T-helper 22 cell (primary cell): ENCODE measurements around the gene MARCHF3.
"Not testable (repeated sequence)": the region's sequence is repeated elsewhere in the genome, so short reads cannot be mapped to it uniquely, and the experiment has no call there.

Source experiments
- DNase-seq: peaks from one replicate; pipeline ENCODE4 v3.0.0-alpha.2; 2020; ENCODE audit warnings: low read depth

MARCHF3 gene

DNA sequence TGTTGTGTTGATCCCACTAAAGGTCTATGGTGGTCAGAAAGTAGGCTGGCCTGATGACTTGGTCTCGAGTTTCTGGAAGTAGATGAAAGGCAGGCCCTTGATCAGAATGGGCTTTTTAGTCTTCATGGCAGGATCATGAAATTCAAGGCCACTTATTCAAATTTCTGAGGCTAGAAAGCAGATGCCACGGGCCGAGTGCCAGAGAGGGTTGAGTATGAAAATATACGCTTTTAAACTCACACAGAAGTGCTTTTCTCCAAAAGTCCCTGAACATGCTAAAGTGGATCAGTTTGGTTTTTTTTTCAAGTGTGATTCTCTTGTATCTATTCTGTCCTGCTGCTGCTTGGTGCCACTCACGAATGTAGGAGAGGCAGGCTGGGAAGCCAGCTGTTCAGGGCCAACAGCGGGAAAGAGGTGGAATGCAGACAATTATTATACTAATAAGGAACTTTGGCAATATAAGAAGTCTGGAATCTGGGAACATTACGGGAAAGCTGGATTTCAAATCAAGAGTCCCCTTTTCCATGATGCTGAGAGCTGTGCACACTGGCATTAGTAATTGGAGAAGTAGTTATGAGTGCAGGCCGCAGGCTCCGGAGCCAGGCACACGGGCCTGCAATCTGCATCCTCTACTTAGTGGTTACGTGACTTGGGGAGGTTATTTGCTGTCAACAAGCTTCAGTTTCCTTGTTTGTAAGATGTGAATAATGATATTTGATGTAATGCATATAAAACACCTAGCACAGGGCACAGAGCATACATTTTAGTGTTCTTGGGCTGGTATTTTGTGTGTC is 157.6 kb downstream of the MARCHF3 start:
- DNase-seq, result no peak

DNA sequence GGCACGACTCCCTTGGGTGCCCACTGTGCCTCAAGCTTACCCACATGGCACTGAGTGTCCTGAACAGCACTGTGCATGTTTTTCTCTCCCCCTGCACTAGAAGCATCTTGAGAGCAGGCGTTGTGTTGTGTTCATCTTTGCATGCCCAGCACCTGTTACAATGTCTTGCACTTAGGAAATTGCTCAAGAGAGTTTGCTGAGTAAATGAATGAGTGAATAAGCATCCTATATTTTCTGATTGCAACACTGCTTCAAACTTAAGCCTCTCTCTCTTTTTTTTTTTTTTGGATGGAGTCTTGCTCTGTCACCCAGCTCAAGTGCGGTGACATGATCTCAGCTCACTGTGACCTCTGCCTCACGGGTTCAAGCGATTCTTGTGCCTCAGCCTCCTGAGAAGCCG is 158.9 kb downstream of the MARCHF3 start:
- DNase-seq, result no peak

DNA sequence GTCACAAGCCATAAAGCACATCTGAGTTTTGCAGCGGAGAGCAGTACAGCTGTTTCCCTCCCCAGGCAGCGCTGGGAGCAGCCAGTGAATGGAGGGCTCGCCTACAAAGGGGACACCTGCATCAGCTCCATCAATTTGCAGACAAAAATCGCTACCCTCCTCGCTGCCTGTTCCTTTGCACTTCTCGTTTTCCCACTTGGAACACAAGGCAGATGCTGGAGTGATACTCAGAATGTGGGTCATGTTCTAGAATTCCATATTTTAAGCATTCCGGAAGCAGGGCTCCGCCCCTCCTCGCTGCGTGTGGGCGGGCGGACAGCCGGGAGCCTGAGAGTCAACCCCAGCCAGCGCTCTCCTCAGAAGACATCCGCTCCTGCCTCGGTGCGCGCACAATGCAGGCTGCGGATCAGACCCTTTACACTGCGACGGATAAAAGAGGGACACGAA is 161.3 kb downstream of the MARCHF3 start:
- no peak for DNase-seq

DNA sequence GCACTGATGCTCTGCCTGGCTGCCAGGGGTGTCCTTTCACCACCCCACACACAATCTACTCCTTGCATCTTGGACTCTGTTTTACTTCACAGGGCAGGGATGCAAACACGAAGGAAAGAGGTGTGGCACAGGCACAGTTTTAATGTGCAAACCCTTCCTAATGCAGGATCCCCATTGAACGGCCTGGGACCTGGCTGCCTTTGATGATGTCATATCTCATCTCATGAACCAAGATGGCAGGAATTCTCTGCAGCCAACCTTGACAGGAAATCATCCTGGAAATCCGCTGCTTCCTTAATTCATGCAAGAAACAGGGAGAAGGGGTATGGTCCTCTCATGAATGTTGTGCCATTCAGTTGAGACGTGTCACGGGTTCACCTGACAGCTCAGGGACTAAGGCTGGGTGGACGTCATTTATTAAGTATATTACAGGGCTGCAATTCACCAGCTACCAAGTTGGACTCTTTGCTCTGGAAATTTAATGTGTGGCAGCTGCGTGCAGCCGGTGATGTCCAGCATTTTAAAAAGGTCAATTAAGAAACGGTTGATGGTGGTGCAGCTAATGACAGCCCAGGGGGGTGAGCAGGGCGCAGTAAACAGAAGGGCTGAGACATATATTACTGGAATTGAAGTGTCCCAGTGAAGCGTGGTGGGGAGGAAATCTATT is 161.9 kb downstream of the MARCHF3 start:
- DNase-seq, result no peak

DNA sequence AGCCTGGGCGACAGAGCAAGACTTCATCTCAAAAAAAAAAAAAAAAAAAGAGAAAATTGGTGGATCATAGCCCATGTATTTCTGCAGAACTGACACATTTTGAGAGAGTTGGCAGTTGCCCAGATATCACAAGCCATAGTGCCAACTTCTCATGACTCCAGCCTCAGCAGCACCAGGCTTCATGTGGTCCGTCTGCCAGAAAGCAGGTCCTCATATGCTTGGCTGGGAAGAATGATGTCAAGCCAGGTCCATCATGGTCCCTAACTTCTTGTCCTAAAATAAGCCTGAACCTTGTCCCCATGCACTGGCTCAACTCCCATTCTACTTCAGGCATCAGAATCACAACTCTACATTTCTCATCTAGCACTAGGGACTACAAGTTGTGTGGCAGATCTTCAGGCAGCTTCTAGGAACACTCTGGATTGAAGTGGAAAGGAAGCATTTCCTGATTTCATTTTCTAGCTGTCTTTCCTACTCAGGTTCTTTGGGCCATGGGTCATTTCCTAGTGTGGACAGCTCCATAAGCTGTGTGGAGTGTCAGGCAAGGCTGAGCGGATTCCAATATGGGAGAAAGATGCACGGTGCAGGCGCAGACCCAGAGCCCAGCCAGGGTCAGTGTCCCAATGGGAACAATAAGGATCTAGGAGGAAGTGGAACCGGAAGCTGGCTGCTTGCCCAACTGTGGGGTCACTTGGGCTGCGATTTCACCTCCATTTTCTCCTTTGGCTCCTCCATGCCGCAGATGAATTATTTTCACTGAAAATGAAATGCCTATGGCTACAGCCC is 163.3 kb downstream of the MARCHF3 start:
- no peak for DNase-seq

DNA sequence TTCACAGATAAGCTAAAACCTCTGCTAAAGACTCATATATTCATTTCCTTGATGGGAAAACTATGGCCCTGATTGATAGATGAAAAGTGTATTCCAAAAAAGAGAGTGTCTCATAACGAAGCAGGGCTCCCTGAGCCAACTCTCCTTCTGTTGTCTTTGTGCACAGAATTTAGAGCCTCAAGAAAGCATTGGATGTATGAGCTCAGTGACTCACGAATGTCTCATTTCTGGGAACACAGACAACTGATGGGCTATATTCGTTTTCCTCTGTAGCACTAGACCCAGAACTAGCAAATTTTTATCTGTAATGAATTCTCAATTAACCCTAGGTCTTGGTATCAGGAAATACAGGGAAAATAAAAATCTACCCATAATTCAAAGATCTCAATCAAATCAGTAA is 165.1 kb downstream of the MARCHF3 start:
- DNase-seq, result no peak

DNA sequence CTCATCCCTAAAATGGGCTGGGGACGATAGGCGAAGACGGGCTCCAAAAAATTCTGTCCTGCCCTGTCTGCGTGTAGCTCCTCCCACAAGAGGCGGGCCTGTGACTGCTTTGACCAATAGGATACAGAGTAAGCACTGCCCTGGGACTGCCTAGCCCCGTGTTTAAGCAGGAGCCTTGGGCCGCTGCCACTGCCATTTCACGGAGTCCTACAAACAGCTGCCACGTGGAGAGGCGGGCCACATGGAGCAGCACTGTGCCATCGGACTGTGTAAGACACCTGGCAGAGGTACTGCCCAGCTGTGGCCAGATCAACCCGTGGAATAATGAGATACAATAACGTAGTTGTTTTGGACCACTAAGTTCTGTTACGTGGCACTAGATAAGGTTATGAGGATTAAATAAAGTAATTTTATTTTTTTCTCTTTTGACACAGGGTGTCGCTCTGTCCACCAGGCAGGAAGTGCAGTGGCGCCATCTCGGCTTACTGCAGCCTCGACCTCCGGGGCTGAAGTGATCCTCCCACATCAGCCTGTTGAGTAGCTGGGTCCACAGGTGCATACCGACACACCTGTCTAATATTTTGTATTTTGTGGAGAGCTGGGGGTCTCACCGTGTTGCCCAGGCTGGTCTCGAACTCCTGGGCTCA is 166.2 kb downstream of the MARCHF3 start:
- no peak for DNase-seq

DNA sequence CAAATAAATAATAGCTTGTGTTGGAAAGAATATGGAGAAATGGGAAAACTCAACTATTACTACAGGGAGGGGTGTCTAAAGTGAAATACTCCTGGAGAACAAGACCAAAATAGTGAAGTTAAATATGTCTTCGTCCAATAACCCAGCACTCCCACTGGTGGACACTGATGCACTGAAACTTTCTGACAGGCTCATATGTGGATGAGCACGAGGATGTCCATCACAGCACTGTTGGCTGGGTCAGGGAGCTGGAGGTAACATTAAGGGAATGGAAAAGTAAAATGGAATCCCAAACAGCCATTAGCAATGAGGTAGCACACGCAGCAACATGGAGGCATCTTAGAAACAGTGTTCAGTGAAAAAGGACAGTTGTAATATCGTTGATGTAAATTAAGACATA is 167.0 kb downstream of the MARCHF3 start:
- no peak for DNase-seq

DNA sequence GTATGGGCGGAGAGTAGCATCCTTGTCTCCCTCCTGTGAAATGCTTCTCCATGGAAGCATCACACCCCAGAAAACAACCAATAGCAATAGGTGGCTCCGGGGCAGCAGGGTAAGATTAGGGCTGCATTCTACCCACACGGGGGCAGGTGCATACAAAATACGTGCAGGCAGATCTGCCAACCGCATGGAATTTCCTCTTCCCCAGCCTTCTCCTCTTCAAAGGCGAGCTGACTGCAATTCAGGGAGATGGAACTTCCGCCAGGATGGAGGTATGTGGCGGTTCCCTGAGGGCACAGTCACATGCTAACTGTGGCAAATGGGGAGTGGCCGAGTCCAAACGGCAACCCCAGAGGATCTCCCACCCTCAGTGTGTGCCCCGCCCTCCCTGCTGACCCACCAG is 171.9 kb downstream of the MARCHF3 start:
- DNase-seq, result no peak

DNA sequence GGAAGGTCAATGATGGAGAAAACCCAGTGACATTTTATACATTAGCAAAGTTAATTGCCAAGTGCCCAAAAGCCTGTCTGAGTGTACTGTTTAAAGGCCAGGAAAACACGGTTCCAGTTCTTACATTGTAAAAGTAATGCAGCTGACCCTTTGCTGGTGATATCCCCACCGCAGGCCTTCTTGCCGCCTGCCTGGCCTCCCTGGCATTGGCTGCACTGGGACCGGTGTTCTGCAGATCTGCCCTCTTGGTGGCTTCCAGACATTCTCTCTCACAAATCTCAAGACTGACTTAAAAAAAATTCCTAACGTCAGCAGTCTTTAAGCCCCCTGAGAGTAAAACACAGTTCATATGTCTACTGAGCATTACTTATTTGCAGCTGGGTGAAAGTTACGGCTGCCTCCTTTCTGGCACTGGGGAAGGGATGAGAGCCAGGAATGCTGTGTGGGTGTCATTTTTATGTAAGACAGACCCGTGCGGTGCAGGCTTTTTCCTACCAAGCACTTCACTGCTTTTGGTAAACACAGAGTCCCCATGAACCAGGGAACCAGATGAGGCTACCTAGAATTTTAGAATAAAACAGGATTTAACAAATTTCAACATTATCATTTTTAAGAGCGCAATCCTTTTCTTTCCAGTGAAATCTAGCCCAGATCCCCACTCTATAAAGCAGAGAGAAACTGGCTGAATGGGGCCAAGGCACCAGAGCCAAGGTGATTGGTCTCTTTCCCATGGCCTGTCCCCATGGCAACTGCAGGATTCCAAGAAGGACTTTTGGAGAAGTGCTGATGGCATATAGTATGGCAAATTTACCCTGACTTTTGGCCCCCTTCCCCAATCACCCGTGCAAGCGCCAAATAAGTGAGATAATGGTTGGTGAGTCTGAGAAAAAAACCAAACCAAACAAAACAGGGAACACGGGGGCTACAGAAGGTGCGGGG is 172.6 kb downstream of the MARCHF3 start:
- DNase-seq, result no peak

DNA sequence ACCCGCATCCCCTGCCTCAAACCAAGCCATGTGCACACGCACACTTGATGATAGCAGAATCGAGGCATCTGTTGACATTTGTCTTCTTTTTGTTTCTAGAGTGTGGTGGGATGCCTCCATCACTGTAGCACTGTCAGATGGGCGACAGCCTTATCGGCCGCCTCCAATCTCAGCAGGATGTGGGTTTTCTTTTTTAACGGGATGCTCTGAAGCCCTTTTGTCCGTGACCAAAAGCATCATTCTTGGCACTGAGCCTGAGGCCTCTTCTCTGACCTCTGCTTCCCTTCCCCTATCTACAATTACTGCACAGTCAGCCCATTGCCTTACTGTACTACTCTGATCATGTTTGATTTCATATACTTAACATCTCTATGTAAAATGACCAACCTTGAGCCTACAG is 175.1 kb downstream of the MARCHF3 start:
- DNase-seq, result no peak

DNA sequence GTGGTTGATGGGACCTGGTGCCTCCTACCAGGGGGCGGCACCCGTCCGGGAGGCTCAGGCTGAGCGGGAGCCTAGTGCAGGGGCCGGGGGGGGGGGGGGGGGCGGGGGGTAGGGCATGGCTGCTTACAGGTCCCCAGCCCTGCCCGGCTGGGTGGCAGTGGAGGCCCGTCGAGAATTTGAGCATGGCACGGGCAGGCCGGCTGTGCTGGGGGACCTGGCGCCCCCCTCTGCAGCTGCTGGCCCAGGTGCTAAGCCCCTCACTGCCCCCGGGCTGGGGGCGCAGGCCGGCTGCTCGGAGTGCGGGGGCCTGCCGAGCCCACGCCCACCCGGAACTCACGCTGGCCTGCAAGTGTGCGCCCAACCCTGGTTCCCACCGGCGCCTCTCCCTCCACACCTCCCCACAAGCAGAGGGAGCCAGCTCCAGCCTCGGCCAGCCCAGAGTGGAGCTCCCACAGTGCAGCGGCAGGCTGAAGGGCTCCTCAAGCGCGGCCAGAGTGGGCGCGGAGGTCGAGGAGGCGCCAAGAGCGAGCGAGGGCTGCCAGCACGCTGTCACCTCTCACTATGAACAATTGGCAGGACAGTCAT is 175.7 kb downstream of the MARCHF3 start:
- DNase-seq, result no peak

DNA sequence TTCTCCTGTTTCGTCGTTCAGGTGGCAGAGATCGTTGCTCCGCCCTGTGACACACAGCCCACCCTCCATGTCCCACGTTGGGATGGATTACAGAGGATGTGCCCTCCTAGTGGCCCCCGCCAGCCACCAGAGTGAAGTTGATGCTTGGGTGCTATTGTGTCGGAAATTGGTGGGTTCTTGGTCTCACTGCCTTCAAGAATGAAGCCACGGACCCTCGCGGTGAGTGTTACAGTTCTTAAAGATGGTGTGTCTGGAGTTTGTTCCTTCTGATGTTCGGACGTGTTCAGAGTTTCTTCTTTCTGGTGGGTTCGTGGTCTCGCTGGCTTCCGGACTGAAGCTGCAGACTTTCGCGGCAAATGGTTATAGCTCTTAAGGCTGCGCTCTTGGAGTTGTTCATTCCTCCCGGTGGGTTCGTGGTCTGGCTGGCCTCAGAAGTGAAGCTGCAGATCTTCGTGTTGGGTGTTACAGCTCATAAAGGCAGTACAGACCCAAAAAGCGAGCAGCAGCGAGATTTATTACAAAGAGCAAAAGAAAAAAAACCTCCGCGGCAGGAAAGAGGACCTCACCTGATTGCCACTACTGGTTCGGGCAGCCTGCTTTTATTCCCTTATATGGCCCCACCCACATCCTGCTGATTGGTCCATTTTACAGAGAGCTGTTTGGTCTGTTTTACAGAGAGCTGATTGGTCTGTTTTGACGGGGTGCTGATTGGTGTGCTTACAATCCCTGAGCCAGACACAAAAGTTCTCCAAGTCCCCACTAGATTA is 176.6 kb downstream of the MARCHF3 start:
- DNase-seq, result not testable (repeated sequence)

DNA sequence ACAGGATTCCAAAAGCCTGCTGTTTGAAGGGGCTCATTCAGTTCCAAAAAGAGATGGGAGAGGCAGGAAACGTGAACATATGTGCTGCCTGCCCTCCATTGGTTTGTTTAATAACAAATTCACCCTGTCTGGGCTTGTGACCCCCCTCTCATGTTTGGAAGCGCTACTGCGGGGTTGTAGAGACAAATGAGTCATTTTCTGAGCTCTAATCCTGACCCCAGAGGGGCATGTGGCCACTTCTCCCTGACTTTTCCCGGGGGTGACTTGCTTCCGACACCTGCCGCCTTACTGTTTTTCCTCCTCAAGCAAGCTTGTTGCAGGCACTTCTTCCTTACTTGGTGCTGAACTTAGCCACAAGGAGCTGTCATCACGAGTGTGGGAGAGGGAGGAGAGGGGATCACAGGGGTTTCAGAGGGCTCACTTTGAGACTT is 177.5 kb downstream of the MARCHF3 start:
- DNase-seq, result no peak

DNA sequence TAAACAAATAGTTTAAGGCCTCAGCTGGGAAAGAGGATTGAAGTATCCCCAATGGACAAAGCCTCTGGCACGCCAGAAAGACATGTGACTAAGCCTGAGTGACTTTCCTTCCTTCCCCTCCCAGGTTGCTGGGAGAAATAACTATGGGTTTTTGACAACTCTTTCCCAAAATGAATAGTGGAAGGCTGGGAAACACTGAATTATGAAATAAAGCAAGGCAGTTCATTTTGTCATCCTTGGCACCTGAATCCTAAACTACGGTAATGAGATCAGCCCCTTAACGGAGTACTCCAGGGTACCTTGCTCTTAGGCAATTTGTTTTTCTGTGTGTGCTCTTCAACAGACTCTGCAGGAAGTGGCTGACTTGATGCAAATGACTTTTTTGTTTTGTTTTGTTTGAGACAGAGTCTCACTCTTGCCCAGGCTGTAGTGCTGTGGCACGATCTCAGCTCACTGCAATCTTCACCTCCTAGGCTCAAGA is 178.2 kb downstream of the MARCHF3 start:
- DNase-seq, result no peak

DNA sequence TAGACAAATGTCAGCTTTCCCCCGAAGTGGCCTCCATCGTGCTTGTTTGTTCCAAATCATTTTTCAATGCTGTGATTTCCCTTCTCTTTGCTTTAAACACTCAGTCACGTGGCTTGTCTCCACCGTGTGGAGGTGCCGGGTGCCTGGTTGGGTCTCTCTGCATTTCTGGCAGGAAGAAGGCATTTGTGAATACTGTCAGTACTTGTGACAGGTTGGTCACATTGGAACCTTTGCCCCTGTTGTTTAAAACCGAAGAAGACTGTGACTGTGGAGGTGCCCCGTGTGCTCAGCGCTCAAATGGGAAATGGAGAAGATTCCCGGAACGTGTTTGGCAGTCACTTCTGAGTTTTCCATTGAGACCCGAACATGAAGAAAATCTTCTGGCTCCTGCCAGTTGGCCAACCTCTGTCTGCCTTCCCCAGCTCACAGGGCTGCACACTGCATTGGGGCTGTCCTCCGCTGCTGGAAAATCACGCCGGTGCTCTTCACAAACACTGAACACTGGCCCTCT is 178.8 kb downstream of the MARCHF3 start:
- DNase-seq, result no peak

DNA sequence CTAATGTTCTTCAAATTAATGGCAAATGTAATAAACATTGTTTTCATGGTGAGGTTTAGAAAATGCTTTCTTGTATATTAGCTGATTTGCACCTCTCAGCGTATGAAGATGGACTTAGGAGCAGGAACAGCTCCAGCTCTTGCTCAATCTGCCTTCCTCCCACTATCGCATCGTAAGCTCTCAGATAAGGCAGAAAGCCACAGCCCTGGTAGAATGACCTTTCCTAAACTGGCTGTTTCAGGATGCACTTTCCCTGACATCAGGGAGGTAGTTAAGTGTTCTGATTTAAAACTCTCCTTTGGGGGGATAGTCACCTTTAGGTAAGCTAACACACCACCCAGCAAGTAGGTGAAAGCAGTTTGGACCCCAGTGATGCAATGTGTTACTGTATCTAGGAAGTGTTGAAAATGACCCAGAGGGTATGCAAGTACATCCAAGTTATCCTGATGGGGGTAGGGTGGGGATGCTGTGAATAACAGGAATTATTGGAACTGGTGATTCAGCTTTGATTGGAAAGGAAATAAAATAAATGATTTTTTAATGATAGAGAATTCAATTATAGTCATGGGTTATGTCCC is 181.2 kb downstream of the MARCHF3 start:
- DNase-seq, result no peak

DNA sequence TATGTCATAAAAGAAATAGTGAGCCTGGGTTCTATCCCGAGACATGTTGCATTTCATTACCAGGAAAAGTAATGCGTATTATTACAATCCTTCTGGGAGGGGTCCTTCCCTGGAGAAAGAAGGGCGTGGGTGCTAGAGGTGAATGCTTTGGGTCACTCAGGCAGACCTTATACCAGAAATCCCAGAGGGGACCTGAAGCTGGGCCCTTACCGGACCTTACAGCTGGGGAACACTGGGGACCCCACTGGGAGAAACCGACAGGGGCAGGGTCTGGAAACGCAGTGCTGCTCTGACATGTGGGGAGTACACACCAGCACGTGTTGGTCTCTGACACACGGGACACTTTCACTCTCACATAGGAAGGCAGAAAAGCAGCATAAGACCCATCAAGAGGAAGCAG is 182.1 kb downstream of the MARCHF3 start:
- DNase-seq, result no peak

DNA sequence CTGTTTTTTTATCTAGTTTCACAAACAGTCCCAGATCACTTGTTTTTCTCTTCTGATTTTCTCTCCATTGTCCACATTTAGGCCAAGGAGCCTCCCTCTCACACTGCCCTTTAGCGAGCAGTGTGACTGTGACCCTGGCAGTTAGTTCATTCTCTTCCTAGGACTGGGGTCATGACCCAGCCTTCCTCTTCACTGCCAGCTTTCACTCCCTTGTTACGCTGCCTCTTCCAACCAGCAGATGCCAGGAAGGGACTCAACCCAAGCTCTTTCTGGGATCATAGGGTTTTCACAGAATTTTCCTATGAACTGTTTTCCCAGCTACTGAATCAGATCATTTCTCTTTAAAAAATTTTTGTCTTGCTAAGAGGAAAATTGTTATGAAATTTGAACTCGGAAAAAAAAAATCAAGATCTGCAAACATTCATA is 182.5 kb downstream of the MARCHF3 start:
- DNase-seq, result no peak
